Central memory CD8-positive, alpha-beta T cell (primary cell): ENCODE measurements around the gene SELENOV.
A peak's percentile ranks its signal among the peaks of the same experiment; 100 is the strongest.

Source experiments
- ATAC-seq: fragments of 150-1000 bp; cut with Tn5 transposase; replicated peaks from 2 replicates; pipeline ENCODE4 v1.10.0; 2022; ENCODE audit warnings: mild to moderate bottlenecking, moderate FRiP score, moderate number of reproducible peaks; ENCODE audit not compliant: poor library complexity, severe bottlenecking; ENCODE audit errors: extremely low read depth
- DNase-seq, 2 donors: peaks; one replicate each; pipeline ENCODE4 v3.0.0; 2021; ENCODE audit warnings: low spot score in 2 of 2
- H3K27ac Mint-ChIP-seq: one replicate; pipeline ENCODE4 v1.8.0; 2022; ENCODE audit warnings: low read depth, mild to moderate bottlenecking, moderate library complexity, mixed read lengths
- H3K27me3 Mint-ChIP-seq: one replicate; pipeline ENCODE4 v1.8.0; 2022; ENCODE audit warnings: mixed read lengths
- H3K36me3 Mint-ChIP-seq: one replicate; pipeline ENCODE4 v1.8.0; 2022; ENCODE audit warnings: mild to moderate bottlenecking, moderate library complexity, mixed read lengths; ENCODE audit not compliant: insufficient read depth
- H3K4me1 Mint-ChIP-seq: one replicate; pipeline ENCODE4 v1.8.0; 2022; ENCODE audit warnings: mixed read lengths
- H3K4me3 Mint-ChIP-seq: one replicate; pipeline ENCODE4 v1.8.0; 2022; ENCODE audit warnings: mild to moderate bottlenecking, moderate library complexity, mixed read lengths
- H3K9me3 Mint-ChIP-seq: one replicate; pipeline ENCODE4 v1.8.0; 2022; ENCODE audit warnings: mixed read lengths

Gene SELENOV, protein sequence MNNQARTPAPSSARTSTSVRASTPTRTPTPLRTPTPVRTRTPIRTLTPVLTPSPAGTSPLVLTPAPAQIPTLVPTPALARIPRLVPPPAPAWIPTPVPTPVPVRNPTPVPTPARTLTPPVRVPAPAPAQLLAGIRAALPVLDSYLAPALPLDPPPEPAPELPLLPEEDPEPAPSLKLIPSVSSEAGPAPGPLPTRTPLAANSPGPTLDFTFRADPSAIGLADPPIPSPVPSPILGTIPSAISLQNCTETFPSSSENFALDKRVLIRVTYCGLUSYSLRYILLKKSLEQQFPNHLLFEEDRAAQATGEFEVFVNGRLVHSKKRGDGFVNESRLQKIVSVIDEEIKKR

DNA sequence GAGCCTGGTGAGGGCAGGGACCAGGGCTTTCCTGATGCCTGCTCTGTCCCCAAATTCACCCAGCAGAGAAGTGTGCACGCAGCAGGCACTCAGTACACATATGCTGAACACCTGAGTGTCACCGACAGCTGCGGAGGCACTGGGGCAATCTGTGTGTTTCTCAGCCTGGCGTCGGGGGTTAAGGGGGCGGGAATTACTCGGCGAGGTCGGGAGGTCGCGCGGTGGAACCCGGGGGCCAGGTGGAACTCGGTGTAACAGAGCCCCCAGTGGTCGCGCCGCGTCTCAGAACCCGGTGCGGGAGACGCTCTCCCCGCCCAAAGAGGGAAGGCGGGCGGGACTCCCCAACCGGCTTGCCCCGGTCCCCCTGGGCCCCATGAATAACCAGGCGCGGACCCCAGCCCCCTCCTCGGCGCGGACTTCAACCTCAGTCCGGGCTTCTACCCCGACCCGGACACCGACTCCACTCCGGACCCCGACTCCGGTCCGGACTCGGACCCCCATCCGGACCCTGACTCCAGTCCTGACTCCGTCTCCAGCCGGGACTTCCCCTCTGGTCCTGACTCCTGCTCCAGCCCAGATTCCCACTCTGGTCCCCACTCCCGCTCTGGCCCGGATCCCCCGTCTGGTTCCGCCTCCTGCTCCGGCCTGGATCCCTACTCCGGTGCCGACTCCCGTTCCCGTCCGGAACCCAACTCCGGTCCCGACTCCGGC, at the start of gene SELENOV:
Gene SELENOV, plus strand, starts transcription at position 300 of the 711 bp plus-strand sequence. Its CDS starts 74 bp downstream, at position 374.
- no peaks in the 10 kb centered on the region for H3K9me3 Mint-ChIP-seq
- peaks cover 70% of the 10 kb centered on the region for H3K27me3 Mint-ChIP-seq
- ATAC-seq (peak; percentile 49), DNase-seq (no peak)
- no peak within 1 kb of the TSS for H3K27ac Mint-ChIP-seq
- H3K36me3 Mint-ChIP-seq: peaks cover 4% of the 10 kb centered on the region
- peak within 1 kb of the TSS; percentile 63 for H3K4me3 Mint-ChIP-seq
- peaks cover 17% of the 10 kb centered on the region for H3K4me1 Mint-ChIP-seq

- Mint-ChIP-seq H3K27me3 (no peaks in the 10 kb centered on the region), H3K4me1 (peaks cover 12% of the 10 kb centered on the region), H3K4me3 (no peak overlapping the region), H3K9me3 (no peaks in the 10 kb centered on the region), H3K27ac (peak overlapping the region; percentile 77), H3K36me3 (peaks cover 72% of the 10 kb centered on the region)
- no peak for DNase-seq
- no peak for ATAC-seq
Measured at GRCh38 chr19:39465956-39466747, 48.8 kb upstream of the SELENOV start.

- Mint-ChIP-seq H3K27ac (no peak overlapping the region), H3K36me3 (peaks cover 73% of the 10 kb centered on the region), H3K9me3 (no peaks in the 10 kb centered on the region), H3K27me3 (no peaks in the 10 kb centered on the region), H3K4me1 (peaks cover 22% of the 10 kb centered on the region), H3K4me3 (no peak overlapping the region)
- DNase-seq (no peak), ATAC-seq (no peak)
Measured at GRCh38 chr19:39467941-39468340, 47.0 kb upstream of the SELENOV start.

GRCh38 chr19:39469036-39469435, 45.9 kb upstream of the SELENOV start:
- ATAC-seq: no peak
- no peaks in the 10 kb centered on the region for H3K9me3 Mint-ChIP-seq
- peaks cover 66% of the 10 kb centered on the region for H3K36me3 Mint-ChIP-seq
- peaks cover 22% of the 10 kb centered on the region for H3K4me1 Mint-ChIP-seq
- no peak for DNase-seq
- H3K4me3 Mint-ChIP-seq: no peak overlapping the region
- no peaks in the 10 kb centered on the region for H3K27me3 Mint-ChIP-seq
- peak overlapping the region; percentile 83 for H3K27ac Mint-ChIP-seq

DNA sequence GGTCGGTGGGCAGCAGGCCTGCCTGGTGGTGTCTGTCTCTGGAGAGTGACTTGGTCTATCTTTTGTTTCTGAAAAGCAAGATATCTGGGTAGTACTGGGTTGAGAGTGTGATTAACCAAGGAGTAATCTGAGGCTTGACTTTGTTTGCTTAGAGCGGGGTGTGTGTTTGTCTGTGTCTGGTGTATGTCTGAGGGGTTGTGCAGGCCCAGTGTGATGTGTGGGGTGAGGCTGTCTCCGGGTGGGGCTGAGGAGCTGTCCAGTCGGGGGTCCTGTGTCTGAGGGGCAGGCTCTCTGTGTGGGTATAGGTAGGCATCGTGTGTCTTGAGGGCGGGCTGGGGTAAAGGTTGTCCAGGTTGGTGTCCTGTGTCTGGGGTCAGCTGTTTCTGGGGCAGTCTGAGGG, 45.4 kb upstream of the SELENOV start:
- Mint-ChIP-seq H3K27me3 (no peaks in the 10 kb centered on the region), H3K4me1 (peaks cover 27% of the 10 kb centered on the region), H3K36me3 (peaks cover 65% of the 10 kb centered on the region), H3K27ac (peak overlapping the region; percentile 83), H3K9me3 (no peaks in the 10 kb centered on the region), H3K4me3 (peak overlapping the region; percentile 7)
- DNase-seq (no peak), ATAC-seq (no peak)

- Mint-ChIP-seq H3K36me3 (peaks cover 60% of the 10 kb centered on the region), H3K4me3 (no peak overlapping the region), H3K27me3 (no peaks in the 10 kb centered on the region), H3K9me3 (no peaks in the 10 kb centered on the region), H3K27ac (peak overlapping the region; percentile 83), H3K4me1 (peaks cover 26% of the 10 kb centered on the region)
- DNase-seq: no peak
- ATAC-seq: no peak
Measured at GRCh38 chr19:39470724-39471339, 44.1 kb upstream of the SELENOV start.

- no peaks in the 10 kb centered on the region for H3K9me3 Mint-ChIP-seq
- ATAC-seq: no peak
- H3K27ac Mint-ChIP-seq: peak overlapping the region; percentile 61
- H3K27me3 Mint-ChIP-seq: no peaks in the 10 kb centered on the region
- peaks cover 54% of the 10 kb centered on the region for H3K36me3 Mint-ChIP-seq
- H3K4me1 Mint-ChIP-seq: peaks cover 23% of the 10 kb centered on the region
- no peak for DNase-seq
- peak overlapping the region; percentile 18 for H3K4me3 Mint-ChIP-seq
Measured at GRCh38 chr19:39471756-39472536, 43.0 kb upstream of the SELENOV start.

DNA sequence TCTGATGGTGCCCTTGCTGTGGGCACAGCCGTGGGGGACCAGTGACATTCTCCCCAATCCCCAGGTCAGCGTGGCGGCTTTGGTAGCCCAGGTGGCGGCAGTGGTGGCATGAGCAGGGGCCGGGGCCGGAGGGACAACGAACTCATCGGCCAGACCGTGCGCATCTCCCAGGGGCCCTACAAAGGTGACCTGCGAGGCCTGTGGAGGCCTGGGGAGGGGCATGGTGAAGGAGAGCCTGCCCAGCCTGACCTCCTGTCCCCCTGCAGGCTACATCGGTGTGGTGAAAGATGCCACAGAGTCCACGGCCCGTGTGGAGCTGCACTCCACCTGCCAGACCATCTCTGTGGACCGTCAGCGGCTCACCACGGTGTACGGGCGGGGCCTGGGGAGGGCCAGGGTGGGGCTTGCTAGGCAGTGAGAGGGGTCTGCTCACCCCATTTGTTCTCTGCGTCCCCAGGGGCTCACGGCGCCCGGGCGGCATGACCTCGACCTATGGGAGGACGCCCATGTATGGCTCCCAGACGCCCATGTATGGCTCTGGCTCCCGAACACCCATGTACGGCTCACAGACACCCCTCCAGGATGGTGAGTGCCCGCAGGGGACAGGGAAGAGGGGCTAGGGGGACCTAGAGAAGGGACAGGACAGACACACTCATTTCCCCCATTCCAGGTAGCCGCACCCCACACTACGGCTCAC, 42.0 kb upstream of the SELENOV start:
- peaks cover 49% of the 10 kb centered on the region for H3K36me3 Mint-ChIP-seq
- H3K4me3 Mint-ChIP-seq: no peak overlapping the region

GRCh38 chr19:39473443-39473960, 41.4 kb upstream of the SELENOV start:
- H3K4me1 Mint-ChIP-seq: peaks cover 23% of the 10 kb centered on the region
- H3K9me3 Mint-ChIP-seq: no peaks in the 10 kb centered on the region
- no peak for DNase-seq
- H3K27ac Mint-ChIP-seq: no peak overlapping the region
- H3K36me3 Mint-ChIP-seq: peaks cover 46% of the 10 kb centered on the region
- ATAC-seq: no peak
- no peaks in the 10 kb centered on the region for H3K27me3 Mint-ChIP-seq
- H3K4me3 Mint-ChIP-seq: no peak overlapping the region

More for the DNA sequence above, 42.0 kb upstream of the SELENOV start:
- ATAC-seq (no peak), DNase-seq (no peak)
- no peak overlapping the region for H3K27ac Mint-ChIP-seq
- H3K4me1 Mint-ChIP-seq: peaks cover 23% of the 10 kb centered on the region
- H3K27me3 Mint-ChIP-seq: no peaks in the 10 kb centered on the region
- no peaks in the 10 kb centered on the region for H3K9me3 Mint-ChIP-seq

GRCh38 chr19:39474139-39474620, 40.8 kb upstream of the SELENOV start:
- Mint-ChIP-seq H3K4me3 (no peak overlapping the region), H3K4me1 (peaks cover 23% of the 10 kb centered on the region), H3K36me3 (peaks cover 41% of the 10 kb centered on the region), H3K9me3 (no peaks in the 10 kb centered on the region), H3K27me3 (no peaks in the 10 kb centered on the region), H3K27ac (peak overlapping the region; percentile 69)
- ATAC-seq (peak; percentile 67), DNase-seq (peak; percentile 46 to 65)

- Mint-ChIP-seq H3K9me3 (no peaks in the 10 kb centered on the region), H3K4me1 (peaks cover 26% of the 10 kb centered on the region), H3K27me3 (no peaks in the 10 kb centered on the region), H3K36me3 (peaks cover 31% of the 10 kb centered on the region), H3K4me3 (no peak overlapping the region), H3K27ac (peak overlapping the region; percentile 69)
- ATAC-seq: no peak
- DNase-seq: no peak
Measured at GRCh38 chr19:39475748-39476147, 39.2 kb upstream of the SELENOV start.
